H9 (cell line): ENCODE results near the gene TMEM131. TPM values are rescaled to one million over a fixed set of nuclear protein-coding genes. Genes with fewer than 3 reads are reported as not detected.

Experiments
- DNase-seq: peaks from one replicate; pipeline ENCODE4 v3.0.0-alpha.2; 2017
- H2AFZ ChIP-seq: one replicate; pipeline ENCODE4 v1.6.1; 2013; ENCODE audit warnings: mild to moderate bottlenecking, low read length, control low read depth, moderate library complexity
- H2AK5ac ChIP-seq: 2 replicates; pipeline ENCODE4 v1.6.1; 2013; ENCODE audit warnings: low read length, control low read depth, mixed read lengths; ENCODE audit not compliant: insufficient read length
- H2BK120ac ChIP-seq: one replicate; pipeline ENCODE4 v1.6.1; 2013; ENCODE audit warnings: low read depth, mild to moderate bottlenecking, low read length, control low read depth, inconsistent platforms; ENCODE audit not compliant: poor library complexity, severe bottlenecking
- H2BK12ac ChIP-seq: 2 replicates; pipeline ENCODE4 v1.6.1; 2013; ENCODE audit warnings: low read length, control low read depth, mixed read lengths, low read depth; ENCODE audit not compliant: insufficient read length
- H2BK15ac ChIP-seq: 2 replicates; pipeline ENCODE4 v1.6.1; 2013; ENCODE audit warnings: low read depth, low read length, control low read depth
- H2BK20ac ChIP-seq: one replicate; pipeline ENCODE4 v1.6.1; 2013; ENCODE audit warnings: low read depth, mild to moderate bottlenecking, low read length, control low read depth, inconsistent platforms; ENCODE audit not compliant: poor library complexity, severe bottlenecking
- H2BK5ac ChIP-seq: 2 replicates; pipeline ENCODE4 v1.6.1; 2013; ENCODE audit warnings: low read length, control low read depth, mixed read lengths; ENCODE audit not compliant: insufficient read length
- H3K14ac ChIP-seq: 2 replicates; pipeline ENCODE4 v1.6.1; 2013; ENCODE audit warnings: low read length, control low read depth; ENCODE audit not compliant: insufficient read depth
- H3K18ac ChIP-seq: 2 replicates; pipeline ENCODE4 v1.6.1; 2013; ENCODE audit warnings: low read depth, mild to moderate bottlenecking, mixed read lengths, low read length, control low read depth; ENCODE audit not compliant: insufficient read length
- H3K23ac ChIP-seq: 2 replicates; pipeline ENCODE4 v1.6.1; 2013; ENCODE audit warnings: low read length, control low read depth, mixed read lengths, low read depth; ENCODE audit not compliant: insufficient read length
- H3K23me2 ChIP-seq: 2 replicates; pipeline ENCODE4 v1.6.1; 2013; ENCODE audit warnings: low read depth, mild to moderate bottlenecking, mixed read lengths, low read length, control low read depth; ENCODE audit not compliant: insufficient read length, poor library complexity, severe bottlenecking
- H3K27ac ChIP-seq: 2 replicates; pipeline ENCODE4 v1.5.1; 2013; ENCODE audit warnings: low read length, control low read depth, mixed read lengths, low read depth; ENCODE audit not compliant: insufficient read length
- H3K27me3 ChIP-seq: 2 replicates; pipeline ENCODE4 v1.6.1; 2013; ENCODE audit warnings: low read length, control low read depth, inconsistent platforms; ENCODE audit not compliant: insufficient read depth
- H3K4ac ChIP-seq: 2 replicates; pipeline ENCODE4 v1.6.1; 2013; ENCODE audit warnings: low read depth, mild to moderate bottlenecking, control low read depth, inconsistent platforms, low read length, moderate library complexity
- H3K4me1 ChIP-seq: 2 replicates; pipeline ENCODE4 v1.6.1; 2013; ENCODE audit warnings: low read length, control low read depth, inconsistent platforms; ENCODE audit not compliant: insufficient read depth
- H3K4me2 ChIP-seq: 2 replicates; pipeline ENCODE4 v1.6.1; 2013; ENCODE audit warnings: low read length, control low read depth, mixed read lengths; ENCODE audit not compliant: insufficient read length, insufficient read depth
- H3K56ac ChIP-seq: 2 replicates; pipeline ENCODE4 v1.6.1; 2013; ENCODE audit warnings: low read depth, mild to moderate bottlenecking, mixed read lengths, low read length, control low read depth; ENCODE audit not compliant: insufficient read length
- H3K79me1 ChIP-seq: 2 replicates; pipeline ENCODE4 v1.6.1; 2013; ENCODE audit warnings: low read depth, mild to moderate bottlenecking, moderate library complexity, low read length, control low read depth, inconsistent platforms; ENCODE audit not compliant: insufficient read depth, poor library complexity, severe bottlenecking
- H3K79me2 ChIP-seq: 2 replicates; pipeline ENCODE4 v1.6.1; 2013; ENCODE audit warnings: low read length, control low read depth, inconsistent platforms; ENCODE audit not compliant: insufficient read depth
- H3K9ac ChIP-seq: 2 replicates; pipeline ENCODE4 v1.6.1; 2013; ENCODE audit warnings: low read length, control low read depth, mixed read lengths; ENCODE audit not compliant: insufficient read length; ENCODE audit errors: extremely low read depth
- H3K9me3 ChIP-seq: one replicate; pipeline ENCODE4 v1.6.1; 2013; ENCODE audit warnings: low read depth, low read length, inconsistent platforms; ENCODE audit not compliant: control insufficient read depth
- H3T11ph ChIP-seq: one replicate; pipeline ENCODE4 v1.6.1; 2013; ENCODE audit warnings: mild to moderate bottlenecking, low read length, control low read depth, inconsistent platforms
- H4K20me1 ChIP-seq: one replicate; pipeline ENCODE4 v1.6.1; 2013; ENCODE audit not compliant: control insufficient read depth, insufficient read length, insufficient read depth
- H4K5ac ChIP-seq: 2 replicates; pipeline ENCODE4 v1.6.1; 2013; ENCODE audit warnings: low read depth, mild to moderate bottlenecking, mixed read lengths, low read length, control low read depth; ENCODE audit not compliant: insufficient read length
- H4K8ac ChIP-seq: replicated peaks from 2 replicates; pipeline ENCODE4 v1.6.1; 2013; ENCODE audit warnings: low read length, control low read depth, mixed read lengths, low read depth; ENCODE audit not compliant: insufficient read length
- H4K91ac ChIP-seq: 2 replicates; pipeline ENCODE4 v1.6.1; 2013; ENCODE audit warnings: low read depth, mild to moderate bottlenecking, moderate library complexity, mixed read lengths, low read length, control low read depth; ENCODE audit not compliant: insufficient read length
- H3K27ac Mint-ChIP-seq, 3 experiments: 2 replicates in 2 of 3; 3 replicates in 1 of 3; pipeline ENCODE4 v1.8.0; 2020 to 2021; ENCODE audit warnings: mixed read lengths in 3 of 3, mild to moderate bottlenecking in 1 of 3, moderate library complexity in 1 of 3
- H3K27me3 Mint-ChIP-seq: 2 replicates; pipeline ENCODE4 v1.8.0; 2021; ENCODE audit warnings: low read depth, mild to moderate bottlenecking, moderate library complexity, mixed read lengths
- H3K36me3 Mint-ChIP-seq, 3 experiments: 2 replicates in 2 of 3; 3 replicates in 1 of 3; pipeline ENCODE4 v1.8.0; 2020 to 2021; ENCODE audit warnings: low read depth in 3 of 3, mixed read lengths in 3 of 3; ENCODE audit not compliant: insufficient read depth in 1 of 3
- H3K4me1 Mint-ChIP-seq, 2 experiments: 2 replicates each; pipeline ENCODE4 v1.8.0; 2020; ENCODE audit warnings: mixed read lengths in 2 of 2
- H3K4me3 Mint-ChIP-seq, 2 experiments: 2 replicates in 1 of 2; 3 replicates in 1 of 2; pipeline ENCODE4 v1.8.0; 2020 to 2021; ENCODE audit warnings: mild to moderate bottlenecking in 2 of 2, mixed read lengths in 2 of 2, moderate library complexity in 1 of 2
- H3K9me3 Mint-ChIP-seq, 2 experiments: 2 replicates in 1 of 2; 3 replicates in 1 of 2; pipeline ENCODE4 v1.8.0; 2020; ENCODE audit warnings: mild to moderate bottlenecking in 2 of 2, mixed read lengths in 2 of 2, moderate library complexity in 1 of 2
- CTCF ChIP-seq: fragments of 200-600 bp; sonication (generic); conservative IDR thresholded peaks from 3 replicates; pipeline ENCODE4 v1.8.0; 2021; ENCODE audit warnings: antibody characterized with exemption, mild to moderate bottlenecking
- WGBS: extraction: QIAGEN DNeasy Blood & Tissue Kit; methylation state at CpG from one replicate; pipeline ENCODE4 v1.1.7; 2013; ENCODE audit warnings: missing lambda C conversion rate, low lambda C conversion rate, mixed read lengths; ENCODE audit not compliant: insufficient read length; ENCODE audit errors: extremely low coverage; 5-methylcytosine and 5-hydroxymethylcytosine counted together
- total RNA-seq: library from RNA; stranded (reverse); gene quantifications from 2 replicates; pipeline ENCODE4 v1.2.1, GENCODE V29; 2021

TMEM131 gene
- total RNA-seq, 1 experiment from 2014 or later, result 20.9 TPM

GRCh38 chr2:97889156-97889555, 106.6 kb downstream of the TMEM131 start:
- H3K23ac ChIP-seq, result no peak overlapping the region
- peaks cover 25 to 32% (median 27%) of the 10 kb centered on the region in 3 experiments for H3K36me3 Mint-ChIP-seq
- TF ChIP-seq CTCF, result no peak

More at GRCh38 chr2:97889156-97889555, 106.6 kb downstream of the TMEM131 start:
- Histone ChIP-seq H3K56ac (no peak overlapping the region), H3K14ac (no peak overlapping the region), H3K4me1 (no peaks in the 10 kb centered on the region), H3T11ph (no peak overlapping the region), H3K9me3 (no peaks in the 10 kb centered on the region), H3K27me3 (no peaks in the 10 kb centered on the region), H4K5ac (no peak overlapping the region), H4K91ac (no peak overlapping the region), H2BK20ac (no peak overlapping the region), H4K8ac (no peak overlapping the region), H2AK5ac (no peak overlapping the region), H2AFZ (no peak overlapping the region), H4K20me1 (no peaks in the 10 kb centered on the region), H3K23me2 (no peaks in the 10 kb centered on the region), H3K79me2 (no peaks in the 10 kb centered on the region), H2BK12ac (no peak overlapping the region), H2BK120ac (no peak overlapping the region), H2BK15ac (no peak overlapping the region), H2BK5ac (no peak overlapping the region), H3K27ac (no peak overlapping the region), H3K4me2 (no peak overlapping the region), H3K79me1 (no peaks in the 10 kb centered on the region), H3K18ac (no peak overlapping the region), H3K9ac (no peak overlapping the region), H3K4ac (no peak overlapping the region)
- Mint-ChIP-seq H3K9me3 (peaks cover 11 to 13% of the 10 kb centered on the region in 2 experiments), H3K4me3 (no peak overlapping the region), H3K4me1 (peaks cover 18% of the 10 kb centered on the region in 2 experiments), H3K27ac (no peak overlapping the region), H3K27me3 (no peaks in the 10 kb centered on the region)
- DNase-seq, result no peak
- WGBS, result no CpG with 5 or more reads among the region's 2 CpGs
